IgD-negative memory B cell (primary cell): Measurements from ENCODE around the gene RNF114. TPM values are rescaled to one million over a fixed set of nuclear protein-coding genes. Genes with fewer than 3 reads are reported as not detected.
"Not testable (repeated sequence)": the region's sequence is repeated elsewhere in the genome, so short reads cannot be mapped to it uniquely, and the experiment has no call there.

Experiments used
- H3K27ac Mint-ChIP-seq, 3 donors: one replicate each; pipeline ENCODE4 v1.8.0; 2020 to 2022; ENCODE audit warnings: mild to moderate bottlenecking in 3 of 3, mixed read lengths in 3 of 3, moderate library complexity in 1 of 3
- H3K27me3 Mint-ChIP-seq: one replicate; pipeline ENCODE4 v1.8.0; 2021; ENCODE audit warnings: mixed read lengths
- H3K36me3 Mint-ChIP-seq: one replicate; pipeline ENCODE4 v1.8.0; 2020; ENCODE audit warnings: mild to moderate bottlenecking, mixed read lengths
- H3K4me1 Mint-ChIP-seq, 3 donors: one replicate each; pipeline ENCODE4 v1.8.0; 2020 to 2022; ENCODE audit warnings: mixed read lengths in 3 of 3, mild to moderate bottlenecking in 1 of 3
- H3K4me3 Mint-ChIP-seq, 4 donors: one replicate each; pipeline ENCODE4 v1.8.0; 2020 to 2022; ENCODE audit warnings: mild to moderate bottlenecking in 4 of 4, mixed read lengths in 4 of 4, moderate library complexity in 3 of 4
- H3K9me3 Mint-ChIP-seq, 3 donors: one replicate each; pipeline ENCODE4 v1.8.0; 2020 to 2021; ENCODE audit warnings: mixed read lengths in 3 of 3, mild to moderate bottlenecking in 1 of 3
- polyA plus RNA-seq: library from polyadenylated mRNA; unstranded; fragments of 300-500 nt; fragmentation: Illumina TruSeq; gene quantifications from one replicate; pipeline ENCODE4 v1.2.3, GENCODE V29; 2021

RNF114 gene
- polyA plus RNA-seq, 1 donor from 2014 or later = 119 TPM

DNA sequence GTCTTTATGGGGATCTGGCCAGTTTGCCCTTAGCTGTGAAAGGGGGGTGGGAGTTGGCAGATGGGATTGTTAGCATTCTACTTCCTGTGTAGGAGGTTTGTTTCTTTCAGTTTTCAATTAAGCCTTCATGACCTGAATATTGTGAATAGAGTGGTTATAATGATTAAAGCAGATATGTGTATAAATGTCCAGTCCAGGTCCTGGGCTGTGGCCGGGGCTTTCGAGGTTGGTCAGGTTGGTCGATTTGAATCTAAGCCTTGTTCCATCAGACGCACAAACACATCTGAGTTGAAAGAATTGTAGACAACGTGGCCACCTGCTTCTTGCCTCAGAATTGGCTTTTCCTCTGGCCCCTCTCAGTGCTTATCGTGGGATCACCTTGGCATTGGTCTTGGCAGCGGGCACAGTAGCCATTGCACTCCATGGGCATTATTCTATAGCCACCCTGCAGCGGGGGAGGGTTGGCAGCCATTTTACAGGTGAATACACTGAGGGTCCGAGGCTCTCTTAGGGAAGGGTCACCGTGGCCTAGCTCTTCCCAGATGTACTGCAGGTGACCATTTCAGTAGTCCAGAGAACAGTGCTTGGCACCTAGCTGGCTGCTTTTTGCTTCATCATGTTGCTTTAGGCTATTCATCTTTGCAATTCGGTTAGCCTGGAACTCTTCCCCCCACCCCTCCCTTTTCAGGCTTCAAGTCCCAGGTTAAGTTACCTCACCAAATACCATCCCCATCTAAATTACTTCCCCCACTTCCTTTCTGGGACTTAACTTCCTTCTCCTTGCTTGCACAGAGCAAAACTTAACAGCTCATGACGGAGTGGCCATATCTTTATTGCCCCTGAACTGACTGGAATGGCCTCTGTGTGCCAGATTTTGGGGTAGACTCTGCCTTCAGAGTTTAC is 1.1 kb downstream of the RNF114 start:
- Mint-ChIP-seq H3K4me3 (peak overlapping the region; percentile 96 to 98 (median 96)), H3K36me3 (peaks cover 4% of the 10 kb centered on the region), H3K9me3 (no peaks in the 10 kb centered on the region), H3K4me1 (peaks cover 42 to 45% (median 43%) of the 10 kb centered on the region in 3 donors), H3K27ac (peak overlapping the region; percentile 93 to 96 (median 95)), H3K27me3 (no peaks in the 10 kb centered on the region)

DNA sequence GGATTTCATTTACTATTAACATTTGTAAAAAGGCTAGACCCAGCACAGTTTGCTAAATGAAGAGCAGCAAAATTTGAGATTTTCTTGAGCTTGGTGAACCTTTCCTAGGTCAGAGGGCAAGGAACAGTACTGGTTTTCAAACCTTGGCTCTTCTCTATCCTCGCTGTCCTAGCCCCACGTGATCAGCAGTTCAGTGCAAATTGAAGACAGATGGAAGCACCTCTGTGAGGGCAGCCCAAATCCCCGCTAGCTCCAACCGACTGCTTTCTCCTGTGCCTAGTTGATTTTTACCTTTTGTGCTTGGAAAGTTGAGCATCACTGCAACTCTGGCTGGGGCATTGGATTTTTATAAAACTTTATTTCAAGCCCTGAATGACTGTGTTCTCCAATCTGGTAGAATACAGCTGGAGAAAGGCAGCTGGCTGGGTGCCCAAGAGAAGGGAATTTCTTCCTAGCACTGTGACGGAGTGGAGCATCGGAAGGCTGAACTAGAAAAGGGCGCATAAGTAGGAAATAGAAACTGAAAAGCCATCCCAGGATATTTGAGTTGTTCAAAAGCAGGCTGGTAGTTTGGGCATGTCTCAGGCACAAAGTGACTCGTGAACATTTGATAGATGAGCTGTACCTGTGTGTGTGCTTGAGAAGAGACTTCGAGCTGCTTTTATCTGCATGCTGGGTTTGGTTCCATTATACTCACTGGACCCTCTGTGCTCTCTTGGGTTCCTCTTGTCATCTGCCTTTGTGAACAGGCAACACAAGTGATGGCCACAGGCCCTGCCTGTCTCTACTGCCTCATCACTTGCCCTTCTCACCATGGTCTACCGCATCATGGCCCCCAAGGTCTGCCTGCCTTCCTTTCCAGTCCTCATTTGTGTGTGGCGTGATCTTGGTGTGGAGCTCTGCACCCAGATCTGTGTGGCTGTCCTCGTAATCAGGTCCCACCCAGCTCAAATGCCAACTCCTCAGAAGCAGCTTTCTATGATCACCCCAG is 2.3 kb downstream of the RNF114 start:
- Mint-ChIP-seq H3K9me3 (no peaks in the 10 kb centered on the region), H3K27ac (peak overlapping the region; percentile 50 to 93 (median 75)), H3K4me3 (peak overlapping the region; percentile 23 to 98 (median 92)), H3K36me3 (peaks cover 4% of the 10 kb centered on the region), H3K27me3 (no peaks in the 10 kb centered on the region), H3K4me1 (peaks cover 43 to 48% (median 44%) of the 10 kb centered on the region in 3 donors)

DNA sequence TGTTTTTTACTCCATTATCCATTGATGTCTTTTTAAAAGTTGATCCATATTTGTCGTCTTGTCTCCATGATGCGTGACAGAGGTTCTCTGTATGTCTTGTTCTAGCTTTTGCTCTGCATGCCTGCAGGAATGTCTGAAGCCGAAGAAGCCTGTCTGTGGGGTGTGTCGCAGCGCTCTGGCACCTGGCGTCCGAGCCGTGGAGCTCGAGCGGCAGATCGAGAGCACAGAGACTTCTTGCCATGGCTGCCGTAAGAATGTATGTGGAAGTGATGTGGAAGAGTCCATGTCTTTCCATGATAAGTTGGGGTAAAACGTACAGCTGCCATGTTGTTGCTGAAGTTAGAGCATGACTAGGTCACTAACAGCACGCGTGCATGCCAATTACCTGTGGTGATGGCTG is 5.3 kb downstream of the RNF114 start:
- Mint-ChIP-seq H3K36me3 (peaks cover 3% of the 10 kb centered on the region), H3K9me3 (no peaks in the 10 kb centered on the region), H3K4me1 (peaks cover 37 to 38% (median 38%) of the 10 kb centered on the region in 3 donors), H3K27me3 (no peaks in the 10 kb centered on the region), H3K4me3 (peak overlapping the region in 1 of 4 donors; percentile 45), H3K27ac (peak overlapping the region in 2 of 3 donors; percentile 53 to 82)

DNA sequence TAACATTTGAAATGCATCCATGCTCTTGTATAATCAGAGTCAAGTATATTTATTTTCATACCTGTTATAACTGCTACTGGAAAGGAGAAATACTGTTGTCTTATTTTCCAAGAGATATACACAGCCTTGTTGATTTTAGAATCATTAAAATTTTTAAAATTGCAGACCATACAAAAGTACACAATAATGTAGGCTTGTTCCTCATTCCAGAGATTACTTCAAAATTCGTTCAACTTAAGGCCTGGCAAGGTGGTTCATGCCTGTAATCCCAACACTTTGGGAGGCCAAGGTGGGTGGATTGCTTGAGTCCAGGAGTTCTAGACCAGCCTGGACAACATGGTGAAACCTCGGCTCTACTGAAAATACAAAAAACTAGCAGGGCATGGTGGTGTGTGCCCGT is 6.1 kb downstream of the RNF114 start:
- H3K27me3 Mint-ChIP-seq = no peaks in the 10 kb centered on the region
- H3K9me3 Mint-ChIP-seq = no peaks in the 10 kb centered on the region
- peaks cover 30 to 33% (median 31%) of the 10 kb centered on the region in 3 donors for H3K4me1 Mint-ChIP-seq
- H3K27ac Mint-ChIP-seq = no peak overlapping the region
- peaks cover 3% of the 10 kb centered on the region for H3K36me3 Mint-ChIP-seq
- no peak overlapping the region for H3K4me3 Mint-ChIP-seq

DNA sequence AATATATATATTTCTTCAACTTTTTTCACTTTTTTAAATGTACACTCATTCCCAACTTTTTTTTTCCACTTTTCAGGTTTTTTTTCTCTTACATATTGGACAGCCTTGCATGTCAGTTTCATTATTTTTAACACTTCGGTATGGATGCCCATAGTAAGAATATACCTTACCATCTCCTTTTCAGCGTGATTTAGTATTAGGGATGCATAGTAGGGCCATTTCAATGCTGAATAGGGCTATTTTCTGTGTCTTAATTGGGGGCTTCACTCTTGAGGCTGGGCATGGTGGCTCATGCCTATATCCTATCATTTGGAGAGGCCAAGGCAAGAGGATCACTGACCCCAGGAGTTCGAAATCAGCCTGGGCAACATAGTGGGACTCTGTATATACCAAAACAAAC is 6.7 kb downstream of the RNF114 start:
- H3K27me3 Mint-ChIP-seq = no peaks in the 10 kb centered on the region
- peaks cover 3% of the 10 kb centered on the region for H3K36me3 Mint-ChIP-seq
- no peaks in the 10 kb centered on the region for H3K9me3 Mint-ChIP-seq
- peaks cover 23 to 26% (median 25%) of the 10 kb centered on the region in 3 donors for H3K4me1 Mint-ChIP-seq
- H3K4me3 Mint-ChIP-seq = no peak overlapping the region
- no peak overlapping the region for H3K27ac Mint-ChIP-seq

DNA sequence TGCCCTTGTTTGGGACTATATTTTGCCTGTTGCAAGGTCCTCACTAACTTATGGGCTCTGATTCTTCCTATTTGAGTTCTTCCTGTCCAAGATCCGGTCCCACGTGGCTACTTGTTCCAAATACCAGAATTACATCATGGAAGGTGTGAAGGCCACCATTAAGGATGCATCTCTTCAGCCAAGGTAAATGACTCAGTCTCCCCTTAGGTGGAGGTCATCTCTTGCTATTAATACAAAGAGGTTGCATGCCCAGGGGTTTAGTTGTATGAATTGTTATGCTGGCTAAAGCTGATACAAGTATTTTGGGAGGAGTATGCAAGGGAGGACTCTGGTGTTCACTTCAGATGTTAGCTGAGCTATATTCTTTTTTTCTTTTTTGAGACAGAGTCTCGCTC is 9.1 kb downstream of the RNF114 start:
- Mint-ChIP-seq H3K36me3 (peaks cover 5% of the 10 kb centered on the region), H3K27me3 (no peaks in the 10 kb centered on the region), H3K4me3 (no peak overlapping the region), H3K9me3 (no peaks in the 10 kb centered on the region), H3K4me1 (peaks cover 8 to 11% (median 9%) of the 10 kb centered on the region in 3 donors), H3K27ac (no peak overlapping the region)

DNA sequence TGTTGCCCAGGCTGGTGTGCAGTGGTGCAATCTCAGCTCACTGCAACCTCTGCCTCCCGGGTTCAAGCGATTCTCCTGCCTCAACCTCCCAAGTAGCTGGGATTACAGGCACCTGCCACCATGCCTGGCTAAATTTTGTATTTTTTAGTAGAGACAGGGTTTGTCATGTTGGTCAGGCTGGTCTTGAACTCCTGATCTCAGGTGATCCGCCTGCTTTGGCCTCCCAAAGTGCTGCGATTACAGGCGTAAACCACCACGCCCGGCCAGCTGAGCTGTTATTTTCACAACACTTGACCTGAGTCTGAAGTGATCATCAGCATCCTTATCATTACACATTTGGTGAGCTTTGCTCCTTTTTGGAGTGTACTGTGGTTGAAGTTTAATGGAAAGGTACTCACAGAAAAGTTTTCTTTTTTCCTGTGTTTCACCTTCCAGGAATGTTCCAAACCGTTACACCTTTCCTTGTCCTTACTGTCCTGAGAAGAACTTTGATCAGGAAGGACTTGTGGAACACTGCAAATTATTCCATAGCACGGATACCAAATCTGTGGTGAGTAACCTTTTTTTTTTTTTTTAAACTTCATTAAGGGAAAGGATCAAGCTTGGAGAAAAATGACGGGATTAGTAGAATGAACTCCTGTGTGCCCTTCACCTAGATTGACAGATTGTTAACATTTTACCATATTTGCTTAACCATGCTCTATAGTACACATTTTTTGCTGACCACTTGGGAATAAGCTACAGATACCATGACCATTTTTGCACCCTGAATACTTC is 9.7 kb downstream of the RNF114 start:
- Mint-ChIP-seq H3K4me1 (peaks cover 8 to 11% (median 9%) of the 10 kb centered on the region in 3 donors), H3K27ac (no peak overlapping the region), H3K27me3 (no peaks in the 10 kb centered on the region), H3K4me3 (no peak overlapping the region), H3K9me3 (no peaks in the 10 kb centered on the region), H3K36me3 (peaks cover 8% of the 10 kb centered on the region)

DNA sequence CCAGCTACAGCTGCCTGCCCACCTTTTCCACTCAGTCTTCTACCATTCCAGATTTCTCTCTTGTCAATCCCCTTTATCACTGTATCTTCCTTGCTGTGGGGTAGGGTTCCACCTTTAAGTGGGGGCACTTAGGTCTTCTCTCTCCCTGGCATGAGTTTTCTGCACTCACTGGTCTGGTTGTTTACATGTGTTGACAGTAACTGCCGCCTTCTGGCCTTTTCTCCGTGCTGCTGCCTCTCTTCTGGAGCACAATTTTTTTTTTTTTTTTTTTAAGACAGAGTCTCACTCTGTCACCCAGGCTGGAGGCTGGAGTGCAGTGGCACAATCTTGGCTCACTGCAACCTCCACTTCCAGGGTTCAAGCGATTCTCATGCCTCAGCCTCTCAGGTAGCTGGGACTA is 12.0 kb downstream of the RNF114 start:
- H3K9me3 Mint-ChIP-seq = no peaks in the 10 kb centered on the region

DNA sequence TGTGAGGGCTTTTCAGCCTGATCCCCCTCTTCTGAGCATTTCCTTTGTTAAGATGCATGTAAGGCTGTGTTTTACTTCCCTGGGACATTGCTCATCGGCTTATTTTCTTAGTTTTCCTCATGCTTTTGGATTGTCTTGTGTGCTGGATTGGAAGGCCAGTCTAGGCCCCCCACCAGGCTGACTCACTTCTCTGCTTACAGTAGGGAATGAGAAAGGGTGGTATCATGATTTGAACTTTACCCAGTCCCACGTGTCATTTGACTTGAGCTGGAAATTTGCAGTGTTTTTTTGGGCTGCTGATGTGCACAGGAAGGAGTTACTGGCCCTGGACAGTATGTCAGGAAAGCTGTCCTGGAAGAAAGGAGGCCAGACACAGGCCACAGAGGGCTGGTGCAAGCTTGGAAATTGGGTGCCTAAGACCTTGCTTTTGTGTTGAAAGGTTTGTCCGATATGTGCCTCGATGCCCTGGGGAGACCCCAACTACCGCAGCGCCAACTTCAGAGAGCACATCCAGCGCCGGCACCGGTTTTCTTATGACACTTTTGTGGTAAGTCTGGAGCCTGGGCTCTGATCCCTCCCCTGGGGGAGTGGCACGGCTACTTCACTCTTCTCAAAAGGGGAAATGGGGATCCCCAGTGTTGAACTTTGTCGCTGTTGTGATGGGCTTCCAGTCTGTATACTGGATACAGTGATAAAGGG is 12.8 kb downstream of the RNF114 start:
- no peaks in the 10 kb centered on the region for H3K9me3 Mint-ChIP-seq
- H3K27me3 Mint-ChIP-seq = no peaks in the 10 kb centered on the region
- no peak overlapping the region for H3K27ac Mint-ChIP-seq
- peaks cover 5% of the 10 kb centered on the region for H3K36me3 Mint-ChIP-seq
- H3K4me3 Mint-ChIP-seq = no peak overlapping the region
- peaks cover 0 to 5% (median 1%) of the 10 kb centered on the region in 3 donors for H3K4me1 Mint-ChIP-seq

More for the DNA sequence above, 12.0 kb downstream of the RNF114 start:
- Mint-ChIP-seq H3K4me1 (peaks cover under 1 to 5% (median 1%) of the 10 kb centered on the region in 3 donors), H3K27ac (no peak overlapping the region), H3K27me3 (no peaks in the 10 kb centered on the region), H3K4me3 (no peak overlapping the region), H3K36me3 (peaks cover 5% of the 10 kb centered on the region)

DNA sequence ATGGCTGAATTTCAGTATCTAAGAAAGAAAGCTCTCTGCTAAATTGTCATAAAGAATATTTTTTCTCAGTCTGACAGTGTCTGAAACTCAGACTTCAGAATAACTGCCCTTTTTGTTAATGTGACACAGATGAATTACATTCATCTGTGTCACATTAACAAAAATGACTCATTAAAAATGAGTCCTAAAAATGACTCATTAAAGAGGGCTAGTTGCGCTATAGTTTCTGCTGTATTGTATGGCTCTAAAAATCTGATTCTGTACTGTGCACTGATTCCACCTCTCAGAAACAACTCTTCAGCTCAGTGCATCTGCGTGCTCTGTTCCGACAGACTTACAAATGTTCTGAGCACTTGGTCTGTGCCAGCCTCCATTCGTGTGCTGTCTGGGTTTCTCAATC is 15.0 kb downstream of the RNF114 start:
- H3K4me3 Mint-ChIP-seq = no peak overlapping the region
- peaks cover 7% of the 10 kb centered on the region for H3K36me3 Mint-ChIP-seq
- peaks cover 0 to 5% (median 2%) of the 10 kb centered on the region in 3 donors for H3K4me1 Mint-ChIP-seq
- no peaks in the 10 kb centered on the region for H3K9me3 Mint-ChIP-seq
- no peak overlapping the region for H3K27ac Mint-ChIP-seq
- no peaks in the 10 kb centered on the region for H3K27me3 Mint-ChIP-seq

DNA sequence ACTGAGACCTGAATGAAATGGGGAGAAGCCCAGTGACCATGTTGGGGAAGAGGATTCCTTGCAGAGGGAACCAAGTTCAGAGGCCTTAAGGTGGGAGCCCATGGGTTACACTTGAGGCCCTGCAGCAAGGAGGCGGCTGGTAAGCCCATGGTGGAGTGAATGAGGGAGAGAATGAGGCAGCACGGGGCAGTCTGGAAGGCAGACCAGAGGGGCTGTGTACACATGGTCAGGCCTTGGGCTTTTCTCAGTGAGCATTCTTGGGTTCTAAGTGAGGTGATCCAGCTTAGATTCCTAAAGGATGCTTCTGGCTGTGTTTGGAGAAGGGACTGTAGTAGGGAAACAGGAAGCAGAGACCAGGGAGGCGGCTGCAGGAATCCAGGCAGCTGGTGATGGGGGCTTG is 19.0 kb downstream of the RNF114 start:
- H3K27ac Mint-ChIP-seq = no peak overlapping the region
- H3K27me3 Mint-ChIP-seq = no peaks in the 10 kb centered on the region
- H3K4me3 Mint-ChIP-seq = no peak overlapping the region
- H3K36me3 Mint-ChIP-seq = peaks cover 10% of the 10 kb centered on the region
- no peaks in the 10 kb centered on the region for H3K9me3 Mint-ChIP-seq
- H3K4me1 Mint-ChIP-seq = peaks cover 10 to 15% (median 15%) of the 10 kb centered on the region in 3 donors

DNA sequence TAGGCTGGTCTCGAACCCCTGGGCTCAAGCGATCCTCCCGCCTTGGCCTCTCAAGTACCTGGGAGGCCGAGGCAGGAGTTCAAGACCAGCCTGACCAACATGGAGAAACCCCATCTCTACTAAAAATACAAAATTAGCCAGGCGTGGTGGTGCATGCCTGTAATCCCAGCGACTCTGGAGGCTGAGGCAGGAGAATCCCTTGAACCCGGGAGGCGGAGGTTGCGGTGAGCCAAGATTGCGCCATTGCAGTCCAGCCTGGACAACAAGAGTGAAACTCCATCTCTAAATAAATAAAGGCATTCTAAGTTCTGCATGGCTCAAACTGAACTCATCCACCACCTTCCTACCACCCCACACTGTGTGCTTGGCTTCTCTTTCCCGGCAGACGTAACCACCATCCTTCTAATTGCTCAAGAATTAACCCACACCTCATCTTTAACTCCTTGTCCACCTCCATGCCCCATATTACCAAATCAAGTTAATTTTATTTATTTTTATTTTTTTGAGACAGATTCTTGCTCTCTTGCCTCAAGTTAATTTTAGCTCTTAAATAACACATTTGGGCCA is 19.7 kb downstream of the RNF114 start:
- not testable (repeated sequence) for H3K9me3 Mint-ChIP-seq, H3K4me3 Mint-ChIP-seq, H3K27me3 Mint-ChIP-seq, H3K36me3 Mint-ChIP-seq, H3K27ac Mint-ChIP-seq
- peaks cover 10 to 15% (median 15%) of the 10 kb centered on the region in 3 donors for H3K4me1 Mint-ChIP-seq

DNA sequence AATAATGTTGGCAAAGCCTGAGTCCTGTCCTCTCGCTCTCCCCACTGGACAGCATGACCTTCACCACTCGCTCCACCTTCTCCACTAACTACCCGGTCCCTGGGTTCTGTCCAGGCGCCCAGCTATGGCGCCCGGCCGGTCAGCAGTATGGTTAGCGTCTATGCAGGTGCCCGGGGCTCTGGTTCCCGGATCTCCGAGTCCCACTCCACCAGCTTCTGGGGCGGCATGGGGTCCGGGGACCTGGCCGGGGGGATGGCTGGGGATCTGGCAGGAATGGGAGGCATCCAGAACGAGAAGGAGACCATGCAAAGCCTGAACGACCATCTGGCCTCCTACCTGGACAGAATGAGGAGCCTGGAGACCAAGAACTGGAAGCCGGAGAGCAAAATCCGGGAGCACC is 20.5 kb downstream of the RNF114 start:
- Mint-ChIP-seq H3K36me3 (peaks cover 7% of the 10 kb centered on the region), H3K4me1 (peaks cover 10 to 15% (median 15%) of the 10 kb centered on the region in 3 donors), H3K27me3 (no peaks in the 10 kb centered on the region), H3K9me3 (no peaks in the 10 kb centered on the region), H3K27ac (no peak overlapping the region), H3K4me3 (no peak overlapping the region)
